GOT3 (cell line): Measurements from ENCODE around the gene SHLD1.

Source experiments
- DNase-seq: peaks from one replicate; lab custom pipeline; 2025; ENCODE audit warnings: mixed read lengths; lab: John Stamatoyannopoulos, UW

The SHLD1 gene

GRCh38 chr20:5820738-5821137, 70.5 kb downstream of the SHLD1 start:
- no peak for DNase-seq

- no peak for DNase-seq
These were observed 71.5 kb downstream of the SHLD1 start for GRCh38 chr20:5821627-5822215.

- no peak for DNase-seq
These were observed 72.4 kb downstream of the SHLD1 start for GRCh38 chr20:5822569-5822968.

GRCh38 chr20:5825130-5825719, 75.0 kb downstream of the SHLD1 start:
- no peak for DNase-seq

- DNase-seq: no peak
These were observed 77.1 kb downstream of the SHLD1 start for GRCh38 chr20:5827098-5827853.

- DNase-seq: no peak
These were observed 77.7 kb downstream of the SHLD1 start for GRCh38 chr20:5827861-5828260.

- no peak for DNase-seq
These were observed 79.1 kb downstream of the SHLD1 start for GRCh38 chr20:5829241-5829809.

- DNase-seq: no peak
These were observed 81.5 kb downstream of the SHLD1 start for GRCh38 chr20:5831539-5832237.

- DNase-seq: no peak
These were observed 83.2 kb downstream of the SHLD1 start for GRCh38 chr20:5833309-5833941.

GRCh38 chr20:5834436-5835005, 84.3 kb downstream of the SHLD1 start:
- no peak for DNase-seq

GRCh38 chr20:5835321-5835821, 85.2 kb downstream of the SHLD1 start:
- no peak for DNase-seq

- DNase-seq: no peak
These were observed 85.7 kb downstream of the SHLD1 start for GRCh38 chr20:5835871-5836270.

- DNase-seq: no peak
These were observed 86.4 kb downstream of the SHLD1 start for GRCh38 chr20:5836569-5836968.

- no peak for DNase-seq
These were observed 90.3 kb downstream of the SHLD1 start for GRCh38 chr20:5840411-5841002.

- no peak for DNase-seq
These were observed 91.3 kb downstream of the SHLD1 start for GRCh38 chr20:5841522-5841921.

- DNase-seq: no peak
These were observed 92.3 kb downstream of the SHLD1 start for GRCh38 chr20:5842465-5842864.

GRCh38 chr20:5843054-5843592, 92.9 kb downstream of the SHLD1 start:
- no peak for DNase-seq

GRCh38 chr20:5844063-5844681, 94.0 kb downstream of the SHLD1 start:
- DNase-seq: no peak

GRCh38 chr20:5845681-5846615, 95.7 kb downstream of the SHLD1 start:
- DNase-seq: no peak
